ENCODE data around the gene AP4B1. TPM values are rescaled to one million over a fixed set of nuclear protein-coding genes. Genes with fewer than 3 reads are reported as not detected.

AP4B1 gene
- total and polyA plus RNA-seq, 2 of the 13 experiments (the other 11 are each of a cell fraction or from before 2014, with no cell fraction given) = 8.5 to 12.0 TPM

- TF ChIP-seq USF2 (IDR thresholded peaks at IDR 0.05; ENCODE audit: low read depth, low read length) (no peak), USF2 (CRISPR knock-in tag; IDR thresholded peaks at IDR 0.05; ENCODE audit: borderline replicate concordance) (peak; percentile 77; the same call in 1 of the 2 replicates), ZNF609 (CRISPR knock-in tag; IDR thresholded peaks at IDR 0.05; ENCODE audit: borderline replicate concordance) (peak; percentile 69; the same call in 1 of the 2 replicates), ZNF205 (CRISPR knock-in tag; IDR thresholded peaks at IDR 0.05) (peak; percentile 17; the same call in 1 of the 2 replicates), GABPA (IDR thresholded peaks at IDR 0.05; ENCODE audit: low read depth, low read length) (peak; percentile 78), GABPA (CRISPR knock-in tag; IDR thresholded peaks at IDR 0.05; ENCODE audit: low read depth) (peak; percentile 92), ELF4 (CRISPR knock-in tag; IDR thresholded peaks at IDR 0.05; ENCODE audit: borderline replicate concordance) (peak; percentile 98), ZBTB14 (CRISPR knock-in tag; IDR thresholded peaks at IDR 0.05) (peak; percentile 84), ZBTB7A (CRISPR knock-in tag; IDR thresholded peaks at IDR 0.05) (peak; percentile 92), SALL1 (CRISPR knock-in tag; IDR thresholded peaks at IDR 0.05) (peak; percentile 89), ZFY (CRISPR knock-in tag; IDR thresholded peaks at IDR 0.05) (peak; percentile 96), ZNF296 (CRISPR knock-in tag; conservative IDR thresholded peaks at IDR 0.05) (no peak), MIXL1 (CRISPR knock-in tag; IDR thresholded peaks at IDR 0.05) (peak; percentile 59; the same call in 1 of the 2 replicates), ZBTB43 (CRISPR knock-in tag; conservative IDR thresholded peaks at IDR 0.05) (peak; percentile 35; the same call in 1 of the 2 replicates), XBP1 (CRISPR knock-in tag; IDR thresholded peaks at IDR 0.05) (0 out of 2 replicates have a peak, but pooled peaks have one; percentile 70)
Observed at GRCh38 chr1:113928941-113929749, 24.5 kb upstream of the AP4B1 start, which contains the start of gene HIPK1 (continued).

All from HepG2 (cell line).